T1000 (cell line): ENCODE data around the gene SPDYE3.
"Not testable (repeated sequence)": the region's sequence is repeated elsewhere in the genome, so short reads cannot be mapped to it uniquely, and the experiment has no call there.

ENCODE experiments used
- DNase-seq: peaks from one replicate; lab custom pipeline; 2025; ENCODE audit warnings: mixed read lengths; lab: John Stamatoyannopoulos, UW

Gene SPDYE3

GRCh38 chr7:100307402-100307801, at the start of gene SPDYE3:
Gene SPDYE3 (plus strand): TSS chr7:100307702. CDS start chr7:100307886, 184 bp downstream.
- DNase-seq = not testable (repeated sequence)

DNA sequence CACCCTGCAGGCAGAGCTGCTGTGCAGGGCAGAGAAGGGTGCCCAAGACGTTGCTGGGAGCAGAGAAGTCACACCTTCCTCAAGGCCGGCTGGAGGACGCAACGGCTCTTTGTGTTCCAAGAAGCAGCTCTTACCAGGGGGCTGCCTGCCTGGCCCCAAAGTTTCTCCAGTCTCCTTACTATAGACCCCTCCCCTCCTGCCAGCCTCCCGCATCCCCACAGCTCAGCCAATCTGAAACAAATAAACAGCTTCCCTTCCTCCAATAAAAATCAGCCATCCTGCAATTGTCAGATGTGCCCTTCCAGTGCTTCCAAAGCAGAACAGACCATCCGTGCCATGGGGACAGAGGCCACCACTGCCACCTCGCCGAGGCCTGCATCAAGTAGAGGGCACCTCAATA, 47.5 kb upstream of the SPDYE3 start:
- DNase-seq = not testable (repeated sequence)

GRCh38 chr7:100262896-100263295, 44.6 kb upstream of the SPDYE3 start:
- DNase-seq = not testable (repeated sequence)

GRCh38 chr7:100264223-100264622, 43.3 kb upstream of the SPDYE3 start:
- DNase-seq = not testable (repeated sequence)

GRCh38 chr7:100264669-100265165, 42.8 kb upstream of the SPDYE3 start:
- not testable (repeated sequence) for DNase-seq

DNA sequence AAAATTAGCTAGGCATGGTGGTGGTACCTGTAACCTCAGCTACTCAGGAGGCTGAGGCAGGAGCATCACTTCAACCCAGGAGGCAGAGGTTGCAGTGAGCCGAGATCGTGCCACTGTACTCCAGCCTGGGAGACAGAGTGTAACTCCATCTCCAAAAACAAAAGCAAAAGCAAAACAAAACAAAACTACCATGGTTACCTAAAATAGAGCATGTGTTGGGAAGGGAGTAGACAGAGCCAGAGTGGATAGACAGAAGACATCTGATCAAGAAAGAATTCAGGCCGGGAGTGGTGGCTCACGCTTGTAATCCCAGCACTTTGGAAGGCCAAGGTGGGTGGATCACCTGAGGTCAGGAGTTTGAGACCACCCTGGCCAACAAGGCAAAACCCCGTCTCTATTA, 41.7 kb upstream of the SPDYE3 start:
- DNase-seq = not testable (repeated sequence)

DNA sequence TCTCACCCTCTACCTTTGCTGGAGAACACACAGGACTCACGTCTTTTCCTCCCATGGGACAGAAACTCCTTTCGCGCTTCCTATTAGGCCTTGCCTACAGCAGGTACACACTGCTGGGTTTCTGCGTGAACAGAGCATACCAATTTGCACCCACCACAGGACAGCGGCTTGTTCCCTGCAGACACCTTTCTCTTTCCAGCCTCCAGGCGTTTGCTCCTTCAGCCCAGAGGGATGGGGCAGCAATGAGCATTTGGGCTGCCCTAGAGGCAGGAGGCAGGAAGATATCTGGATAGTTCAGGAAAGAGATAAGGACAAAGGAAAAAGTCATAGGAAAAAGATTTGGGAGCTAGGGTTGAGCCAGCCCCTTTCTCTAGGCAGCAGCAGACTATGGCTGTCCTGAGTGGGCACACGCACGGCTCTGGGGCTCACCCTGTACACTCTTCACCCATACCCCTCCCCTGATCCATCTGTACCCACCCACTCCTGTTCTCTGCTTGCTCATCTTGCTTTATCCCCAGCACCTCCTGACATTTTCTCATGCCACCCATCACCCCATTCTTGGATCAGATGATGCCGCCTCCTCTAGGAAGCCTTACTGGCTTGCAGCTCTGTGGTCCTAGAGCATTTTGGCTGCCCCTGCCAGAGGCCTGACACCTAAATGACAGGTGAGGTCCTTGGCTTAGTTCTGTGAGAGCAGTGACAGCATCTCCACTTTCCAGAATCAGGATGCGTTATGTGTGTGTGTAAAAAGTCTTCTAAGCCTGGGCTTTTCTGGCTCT, 40.7 kb upstream of the SPDYE3 start:
- no peak for DNase-seq

GRCh38 chr7:100267648-100268047, 39.9 kb upstream of the SPDYE3 start:
- no peak for DNase-seq

- DNase-seq = not testable (repeated sequence)
These were observed 38.6 kb upstream of the SPDYE3 start for GRCh38 chr7:100268882-100269281.

- not testable (repeated sequence) for DNase-seq
These were observed 38.0 kb upstream of the SPDYE3 start for GRCh38 chr7:100269306-100270045.

DNA sequence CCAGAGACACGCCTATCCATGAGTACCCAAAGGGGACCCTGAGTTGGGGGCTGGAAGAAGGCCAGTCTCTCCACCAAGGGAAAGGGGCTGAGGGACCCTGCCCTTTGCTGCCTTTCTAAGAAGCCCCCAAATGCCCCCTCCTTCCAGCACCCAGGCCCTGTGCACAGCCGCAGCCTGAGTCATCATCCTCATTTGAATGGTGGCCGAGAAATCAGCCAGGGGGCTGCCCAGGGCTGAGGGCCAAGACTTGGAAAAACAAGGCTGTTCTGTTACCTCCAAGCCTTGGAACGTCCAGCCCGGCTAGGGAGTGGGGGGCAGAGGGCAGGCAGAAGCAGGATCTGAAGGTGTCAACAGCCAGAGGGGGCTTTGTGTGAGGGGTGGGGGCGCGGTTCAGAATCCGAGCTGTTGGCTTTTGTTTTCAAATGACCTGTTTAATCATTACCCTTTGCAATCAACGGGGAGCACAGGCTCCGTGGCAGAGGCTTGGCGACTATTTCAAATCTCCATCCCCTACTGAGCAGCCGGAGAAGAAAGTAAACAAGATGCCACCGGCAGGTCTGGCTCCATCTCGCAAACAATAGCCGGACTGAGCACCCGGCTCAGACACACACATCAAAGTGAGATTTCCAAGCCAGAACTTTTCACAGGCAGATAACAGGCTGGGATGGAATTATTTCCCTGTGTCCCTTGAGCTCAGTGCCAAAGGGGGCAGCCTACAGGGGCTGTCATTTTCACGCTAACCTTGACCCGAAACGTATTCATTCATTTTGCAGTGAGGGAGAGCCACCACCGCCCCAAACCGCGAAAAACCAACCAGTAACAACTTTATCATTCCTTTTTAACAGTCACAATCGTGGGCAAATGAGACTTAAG, 37.2 kb upstream of the SPDYE3 start:
- DNase-seq = not testable (repeated sequence)

- DNase-seq = not testable (repeated sequence)
These were observed 36.4 kb upstream of the SPDYE3 start for GRCh38 chr7:100270941-100271593.

GRCh38 chr7:100271716-100272537, 35.6 kb upstream of the SPDYE3 start:
- DNase-seq = peak; percentile 71

DNA sequence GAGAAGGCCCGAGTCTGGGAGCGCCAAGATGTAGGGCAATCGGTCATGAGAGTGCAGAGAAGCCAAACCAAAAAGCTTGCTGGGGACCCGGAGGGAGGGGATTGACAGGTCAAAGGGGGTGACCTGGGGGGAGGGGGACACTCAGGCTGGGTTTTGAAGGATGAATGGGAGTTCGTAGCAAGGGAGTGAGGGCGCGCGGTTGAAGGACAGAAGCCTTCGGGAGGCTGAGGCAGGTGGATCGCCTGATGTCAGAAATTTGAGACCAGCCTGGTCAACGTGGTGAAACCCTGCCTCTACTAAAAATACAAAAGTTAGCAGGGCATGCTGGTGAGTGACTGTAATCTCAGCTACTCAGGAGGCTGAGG, 35.0 kb upstream of the SPDYE3 start:
- DNase-seq = not testable (repeated sequence)

DNA sequence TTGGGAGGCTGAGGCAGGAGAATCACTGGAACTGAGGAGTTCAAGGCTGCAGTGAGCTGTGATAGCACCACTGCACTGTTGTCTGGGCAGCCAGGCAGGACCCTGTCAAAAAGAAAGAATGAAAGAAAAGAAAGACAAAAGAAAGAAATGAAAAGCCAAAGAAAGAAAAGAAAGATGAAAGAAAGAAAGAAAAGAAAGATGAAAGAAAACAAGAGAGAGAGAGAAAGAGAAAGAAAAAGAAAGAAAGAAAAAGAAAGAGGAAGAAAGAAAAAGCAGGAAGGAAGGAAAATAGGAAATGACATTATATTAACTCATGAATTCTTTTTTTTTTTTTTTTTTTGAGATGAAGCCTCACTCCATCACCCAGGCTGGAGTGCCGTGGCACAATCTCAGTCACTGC, 32.4 kb upstream of the SPDYE3 start:
- no peak for DNase-seq

DNA sequence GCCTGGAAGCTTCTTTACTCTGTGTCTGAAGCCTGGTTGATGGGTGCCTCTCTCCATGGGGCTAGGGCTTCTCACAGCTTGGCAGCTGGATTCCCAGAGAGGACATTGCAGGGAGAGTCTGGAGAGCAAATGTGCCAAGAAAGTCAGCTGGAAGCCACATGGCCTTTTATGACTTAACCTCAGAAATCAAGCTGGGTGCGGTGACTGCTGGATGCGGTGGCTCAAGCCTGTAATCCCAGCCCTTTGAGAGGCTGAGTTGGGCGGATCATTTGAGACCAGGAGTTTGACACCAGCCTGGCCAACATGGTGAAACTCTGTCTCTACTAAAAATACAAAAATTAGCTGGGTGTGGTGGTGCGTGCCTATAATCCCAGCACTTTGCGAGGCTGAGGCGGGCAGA, 31.4 kb upstream of the SPDYE3 start:
- not testable (repeated sequence) for DNase-seq

DNA sequence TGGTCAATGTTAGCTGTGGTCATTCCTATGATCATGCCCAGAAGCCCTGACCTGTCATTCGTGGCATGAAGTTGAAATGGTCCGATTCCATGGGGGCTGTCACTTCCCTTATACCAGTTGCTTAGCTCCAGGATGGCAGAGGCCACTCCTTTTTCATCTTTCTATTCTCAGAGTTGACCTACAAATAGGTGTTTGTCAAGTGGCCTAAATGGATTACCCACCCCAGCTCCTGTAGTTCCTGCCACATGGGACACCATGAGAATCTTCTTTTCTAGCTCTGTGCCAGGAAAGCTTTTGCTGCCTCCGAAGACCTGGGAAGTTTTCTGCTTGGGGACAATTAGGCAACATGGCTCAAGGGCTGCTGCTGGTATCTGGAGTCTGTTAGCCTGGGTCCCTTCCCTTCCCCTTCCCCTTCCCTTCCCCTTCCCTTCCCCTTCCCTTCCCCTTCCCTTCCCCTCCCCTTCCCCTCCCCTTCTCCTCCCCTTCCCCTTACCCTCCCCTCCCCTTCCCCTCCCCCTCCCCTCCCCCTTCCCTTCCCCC, 25.4 kb upstream of the SPDYE3 start:
- DNase-seq = not testable (repeated sequence)

DNA sequence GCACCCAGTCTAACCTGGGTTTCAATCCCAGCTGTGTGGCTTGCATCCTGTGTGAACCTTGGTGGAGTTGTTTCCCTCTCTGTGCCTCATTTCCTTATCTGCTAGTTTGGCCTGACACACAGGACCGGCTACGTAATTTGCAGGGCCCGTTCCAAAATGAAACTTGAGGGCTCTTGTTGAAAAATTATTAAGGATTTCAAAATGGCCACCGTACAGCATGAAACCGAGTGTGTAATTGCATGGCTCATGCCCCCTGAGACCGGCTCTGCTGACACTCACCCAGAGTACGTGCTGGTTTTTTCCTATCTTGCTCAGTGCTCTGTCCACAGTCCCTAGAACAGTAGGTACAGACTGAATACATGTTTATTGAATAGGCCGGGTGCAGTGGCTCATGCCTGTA, 24.4 kb upstream of the SPDYE3 start:
- not testable (repeated sequence) for DNase-seq

DNA sequence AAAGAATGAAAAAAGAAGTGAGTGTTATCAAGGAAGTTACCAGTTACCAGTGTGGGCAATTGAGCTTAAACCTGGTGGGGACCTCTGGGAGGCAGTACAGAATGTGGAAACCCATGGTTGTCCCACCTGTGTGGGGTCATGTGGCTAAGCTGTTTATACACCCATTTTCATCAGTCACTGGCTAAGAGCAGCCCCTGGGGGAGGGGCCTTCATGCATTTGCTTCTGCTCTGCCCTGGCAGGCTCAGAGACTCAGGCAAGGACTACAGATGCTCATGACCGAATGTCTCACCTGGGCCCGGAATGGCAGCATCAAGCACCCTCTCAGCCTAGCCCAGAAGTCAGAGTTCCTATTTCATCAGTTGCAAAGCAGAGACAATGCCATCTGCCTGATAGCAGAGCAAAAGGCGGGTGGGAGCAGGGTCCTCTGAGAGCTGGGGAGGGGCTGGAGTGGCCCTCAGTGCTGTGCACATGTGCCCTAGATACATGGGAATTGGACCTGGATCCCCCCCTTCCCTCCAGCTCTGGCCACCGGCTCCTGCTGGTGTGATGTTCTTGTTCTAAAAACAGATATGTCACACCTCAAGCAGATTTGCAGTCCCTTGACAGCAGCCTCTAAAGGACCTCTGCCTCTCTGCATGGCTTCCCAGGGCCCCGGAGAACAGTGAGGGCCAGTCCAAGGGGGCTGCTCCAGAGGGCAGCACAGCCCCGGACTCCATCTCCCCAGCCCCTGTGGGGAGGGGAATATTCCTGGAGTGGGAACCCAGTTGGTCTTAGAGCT, 20.1 kb upstream of the SPDYE3 start:
- not testable (repeated sequence) for DNase-seq
